ENCODE measurements around the gene DGKD. TPM values are rescaled to one million over a fixed set of nuclear protein-coding genes. Genes with fewer than 3 reads are reported as not detected.

Gene DGKD
- total RNA-seq, 1 experiment from 2014 or later = 52.0 TPM

DNA sequence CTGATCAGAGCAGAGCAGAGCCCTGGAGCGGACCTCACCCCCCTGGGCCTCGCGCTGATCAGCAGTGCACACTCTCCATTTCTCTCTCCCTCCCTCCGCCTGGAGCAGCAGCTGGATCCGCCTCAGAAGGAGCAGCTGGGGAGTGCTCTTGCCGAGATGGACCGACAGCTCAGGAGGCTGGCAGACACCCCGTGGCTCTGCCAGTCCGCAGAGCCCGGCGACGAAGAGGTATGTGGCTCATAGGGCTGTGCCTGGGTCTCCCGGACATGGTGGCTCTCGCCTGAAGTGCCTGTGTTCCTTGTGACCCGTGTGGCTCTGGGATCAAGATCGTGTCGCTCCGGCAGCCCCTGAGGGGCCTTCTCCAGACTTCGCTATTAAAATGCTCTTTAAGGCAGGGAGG, 109.8 kb downstream of the DGKD start (continued):
- TF ChIP-seq ZFX (IDR thresholded peaks at IDR 0.05) (no peak), FOSL1 (IDR thresholded peaks at IDR 0.05; ENCODE audit: low read depth) (no peak), ZNF274 (IDR thresholded peaks at IDR 0.05; ENCODE audit: low read depth, low read length) (no peak), CBX3 (IDR thresholded peaks at IDR 0.05; ENCODE audit: low read depth) (no peak), ELF1 (IDR thresholded peaks at IDR 0.05; ENCODE audit: borderline replicate concordance, low read depth) (no peak), POLR2A (IDR thresholded peaks at IDR 0.05; ENCODE audit: borderline replicate concordance, extremely low read depth, insufficient read depth, insufficient read length) (no peak), POLR2AphosphoS5 (IDR thresholded peaks at IDR 0.05; ENCODE audit: low read depth, low read length) (no peak), EZH2 (IDR thresholded peaks at IDR 0.05) (no peak)

DNA sequence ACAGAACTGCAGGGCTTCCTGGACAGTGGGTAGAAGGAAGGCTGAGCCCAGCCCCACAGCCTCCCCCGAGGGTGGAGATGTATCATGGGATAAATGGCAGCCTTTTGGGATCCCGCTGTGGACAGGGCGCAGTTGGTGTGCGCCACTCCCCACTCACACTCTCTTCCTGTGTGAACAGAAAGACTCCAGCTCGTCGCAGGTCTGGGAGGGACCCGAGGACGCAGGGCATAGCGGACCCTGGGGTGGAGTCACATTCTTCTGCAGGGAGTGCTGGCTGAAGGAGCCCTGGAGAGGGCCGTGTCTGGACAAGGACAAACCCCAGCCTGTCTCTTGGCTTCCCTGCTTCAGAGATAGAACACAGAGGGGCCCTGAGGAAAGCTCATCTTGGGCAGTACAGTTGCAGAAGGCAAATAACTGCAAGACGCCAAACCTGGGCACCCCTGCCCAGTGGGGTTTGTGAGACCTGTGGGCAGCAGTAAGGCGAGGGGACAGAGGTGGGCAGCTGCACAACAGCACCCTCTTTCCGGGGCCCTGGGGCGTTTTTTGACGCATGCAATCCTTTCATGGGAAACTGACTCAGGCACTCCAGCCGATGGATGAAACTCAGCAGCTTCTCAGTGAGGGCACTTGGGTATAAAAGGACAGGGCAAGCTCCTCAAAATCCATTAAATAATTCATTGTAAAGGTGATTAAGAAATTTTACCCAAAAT, 110.4 kb downstream of the DGKD start:
- no peaks in the 10 kb centered on the region for H3K27me3 ChIP-seq (ENCODE audit: insufficient read depth, low read length)
- intact Hi-C loops (cut with micrococcal nuclease) = no loop called here
- no peaks in the 10 kb centered on the region for H3K9me2 ChIP-seq (ENCODE audit: insufficient read depth)
- TF ChIP-seq, protein P1, sequence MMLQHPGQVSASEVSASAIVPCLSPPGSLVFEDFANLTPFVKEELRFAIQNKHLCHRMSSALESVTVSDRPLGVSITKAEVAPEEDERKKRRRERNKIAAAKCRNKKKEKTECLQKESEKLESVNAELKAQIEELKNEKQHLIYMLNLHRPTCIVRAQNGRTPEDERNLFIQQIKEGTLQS (IDR thresholded peaks at IDR 0.05) = no peak
- TF ChIP-seq ZNF274 (IDR thresholded peaks at IDR 0.05; ENCODE audit: low read depth, low read length) (no peak), TCF7L2 (IDR thresholded peaks at IDR 0.05; ENCODE audit: borderline replicate concordance, extremely low read depth, insufficient read depth, insufficient read length) (no peak), CBX3 (IDR thresholded peaks at IDR 0.05; ENCODE audit: low read depth) (no peak), SIN3A (IDR thresholded peaks at IDR 0.05; ENCODE audit: low read depth) (no peak), JUND (IDR thresholded peaks at IDR 0.05) (no peak), SRF (IDR thresholded peaks at IDR 0.05; ENCODE audit: low read depth) (no peak), RAD21 (IDR thresholded peaks at IDR 0.05; ENCODE audit: low read depth) (no peak), YY1 (IDR thresholded peaks at IDR 0.05; ENCODE audit: extremely low read depth, insufficient replicate concordance, low read depth, low read length) (no peak), FOSL1 (IDR thresholded peaks at IDR 0.05; ENCODE audit: low read depth) (no peak), EGR1 (IDR thresholded peaks at IDR 0.05; ENCODE audit: low read depth) (no peak), ELF1 (IDR thresholded peaks at IDR 0.05; ENCODE audit: borderline replicate concordance, low read depth) (no peak), POLR2AphosphoS5 (IDR thresholded peaks at IDR 0.05; ENCODE audit: low read depth, low read length) (no peak), SP1 (IDR thresholded peaks at IDR 0.05; ENCODE audit: low read depth) (no peak), ZFX (IDR thresholded peaks at IDR 0.05) (no peak)
- TF ChIP-seq, protein P2, sequence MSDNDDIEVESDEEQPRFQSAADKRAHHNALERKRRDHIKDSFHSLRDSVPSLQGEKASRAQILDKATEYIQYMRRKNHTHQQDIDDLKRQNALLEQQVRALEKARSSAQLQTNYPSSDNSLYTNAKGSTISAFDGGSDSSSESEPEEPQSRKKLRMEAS (IDR thresholded peaks at IDR 0.05) = no peak
- TF ChIP-seq, protein P3, sequence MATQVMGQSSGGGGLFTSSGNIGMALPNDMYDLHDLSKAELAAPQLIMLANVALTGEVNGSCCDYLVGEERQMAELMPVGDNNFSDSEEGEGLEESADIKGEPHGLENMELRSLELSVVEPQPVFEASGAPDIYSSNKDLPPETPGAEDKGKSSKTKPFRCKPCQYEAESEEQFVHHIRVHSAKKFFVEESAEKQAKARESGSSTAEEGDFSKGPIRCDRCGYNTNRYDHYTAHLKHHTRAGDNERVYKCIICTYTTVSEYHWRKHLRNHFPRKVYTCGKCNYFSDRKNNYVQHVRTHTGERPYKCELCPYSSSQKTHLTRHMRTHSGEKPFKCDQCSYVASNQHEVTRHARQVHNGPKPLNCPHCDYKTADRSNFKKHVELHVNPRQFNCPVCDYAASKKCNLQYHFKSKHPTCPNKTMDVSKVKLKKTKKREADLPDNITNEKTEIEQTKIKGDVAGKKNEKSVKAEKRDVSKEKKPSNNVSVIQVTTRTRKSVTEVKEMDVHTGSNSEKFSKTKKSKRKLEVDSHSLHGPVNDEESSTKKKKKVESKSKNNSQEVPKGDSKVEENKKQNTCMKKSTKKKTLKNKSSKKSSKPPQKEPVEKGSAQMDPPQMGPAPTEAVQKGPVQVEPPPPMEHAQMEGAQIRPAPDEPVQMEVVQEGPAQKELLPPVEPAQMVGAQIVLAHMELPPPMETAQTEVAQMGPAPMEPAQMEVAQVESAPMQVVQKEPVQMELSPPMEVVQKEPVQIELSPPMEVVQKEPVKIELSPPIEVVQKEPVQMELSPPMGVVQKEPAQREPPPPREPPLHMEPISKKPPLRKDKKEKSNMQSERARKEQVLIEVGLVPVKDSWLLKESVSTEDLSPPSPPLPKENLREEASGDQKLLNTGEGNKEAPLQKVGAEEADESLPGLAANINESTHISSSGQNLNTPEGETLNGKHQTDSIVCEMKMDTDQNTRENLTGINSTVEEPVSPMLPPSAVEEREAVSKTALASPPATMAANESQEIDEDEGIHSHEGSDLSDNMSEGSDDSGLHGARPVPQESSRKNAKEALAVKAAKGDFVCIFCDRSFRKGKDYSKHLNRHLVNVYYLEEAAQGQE (IDR thresholded peaks at IDR 0.05; ENCODE audit: low read depth) = no peak
- ChIA-PET POLR2A (no interaction called here), RAD21 (ENCODE audit: low non-redundant PET in 1 of 2, low total read pairs in 2 of 2, uncharacterized antibody in 2 of 2, unreplicated experiment in 2 of 2) (no interaction called here), CTCF (no interaction called here)
- H2AFZ ChIP-seq (ENCODE audit: low read depth, low read length, poor library complexity, severe bottlenecking) = no peak overlapping the region
- no peaks in the 10 kb centered on the region for H3K79me2 ChIP-seq (ENCODE audit: insufficient read depth, low read length)
- no peaks in the 10 kb centered on the region for H3K9me3 ChIP-seq (ENCODE audit: control insufficient read depth in 1 of 2, insufficient read depth in 1 of 2, low read depth in 1 of 2, low read length in 2 of 2)
- H3K4me1 ChIP-seq (ENCODE audit: control insufficient read depth in 1 of 2, insufficient read depth in 2 of 2, low read length in 2 of 2) = no peaks in the 10 kb centered on the region
- no TSS peak for BruUV-seq (replicated peaks)
- H3K9ac ChIP-seq (ENCODE audit: low read length) = no peak overlapping the region
- ATAC-seq = no peak
- H3K4me2 ChIP-seq (ENCODE audit: low read length) = no peak overlapping the region
- no peaks in the 10 kb centered on the region for H4K20me1 ChIP-seq (ENCODE audit: insufficient read depth)
- H3K27ac ChIP-seq (ENCODE audit: low read depth, low read length) = no peak overlapping the region
- no peak overlapping the region for H3K4me3 ChIP-seq (replicated peaks in 1 of 2; ENCODE audit: low read depth in 1 of 2, low read length in 2 of 2)
- peaks cover 16 to 23% of the 10 kb centered on the region in 2 experiments for H3K36me3 ChIP-seq (ENCODE audit: control insufficient read depth in 1 of 2, insufficient read depth in 2 of 2, low read length in 2 of 2)
- DNase-seq (ENCODE audit: low read depth, low spot score) = no peak
